Measurements from ENCODE around the gene MITF. TPM values are rescaled to one million over a fixed set of nuclear protein-coding genes. Genes with fewer than 3 reads are reported as not detected.
A peak's percentile ranks its signal among the peaks of the same experiment; 100 is the strongest.

The MITF gene
- total and polyA plus RNA-seq, 2 donors (not counting 1 experiment from before 2014, with no cell fraction given), result 0.10 TPM; not detected in 1

DNA sequence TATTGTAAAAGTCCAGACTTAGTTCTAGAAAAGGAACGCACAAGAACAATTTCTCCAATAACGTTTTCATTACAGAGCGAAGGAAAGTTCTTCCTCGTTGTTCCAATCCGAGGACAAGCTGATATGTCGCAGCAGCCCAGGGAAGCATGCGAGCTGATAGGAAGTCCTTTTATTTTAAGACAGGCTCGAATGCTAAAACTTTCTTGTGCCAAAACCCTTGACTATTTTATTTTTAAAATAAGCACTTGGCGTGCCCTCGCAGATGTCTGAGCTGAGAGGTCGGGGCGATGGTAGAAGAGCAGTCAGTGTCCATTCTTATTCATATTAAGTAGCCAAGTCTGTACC is 433 bp upstream of the MITF start:
- Histone ChIP-seq H3K4me1 (ENCODE audit: control insufficient read depth in 2 of 2, insufficient read depth in 2 of 2, low read length in 2 of 2) (peaks cover 9 to 10% of the 10 kb centered on the region in 2 donors), H3K4me3 (ENCODE audit: control extremely low read depth in 1 of 5, extremely low read depth in 1 of 5, insufficient read depth in 1 of 5, low read depth in 2 of 5, low read length in 4 of 5) (no peak overlapping the region), H3K9me3 (ENCODE audit: control extremely low read depth in 1 of 3, control insufficient read depth in 2 of 3, insufficient read depth in 1 of 3, low read length in 2 of 3) (peaks cover 0 to 3% (median 0%) of the 10 kb centered on the region in 3 donors), H3K27ac (ENCODE audit: low read length in 2 of 2) (no peak overlapping the region), H3K27me3 (replicated peaks in 1 of 4; ENCODE audit: control extremely low read depth in 1 of 4, control insufficient read depth in 3 of 4, insufficient read depth in 4 of 4, low read length in 3 of 4) (peaks cover 0 to 33% (median 19%) of the 10 kb centered on the region in 4 experiments), H4K20me1 (ENCODE audit: control insufficient read depth, insufficient read depth, low read length, poor library complexity, severe bottlenecking) (no peaks in the 10 kb centered on the region), H3K79me2 (ENCODE audit: control insufficient read depth, insufficient read depth, low read length) (no peaks in the 10 kb centered on the region), H3K36me3 (replicated peaks in 1 of 2; ENCODE audit: control extremely low read depth in 1 of 2, control insufficient read depth in 1 of 2, extremely low read depth in 1 of 2, insufficient read depth in 2 of 2, low read length in 1 of 2) (no peaks in the 10 kb centered on the region), H2AFZ (ENCODE audit: insufficient read depth, low read depth, low read length, poor library complexity, severe bottlenecking) (peak overlapping the region; percentile 32), H3K9ac (ENCODE audit: low read length) (no peak overlapping the region), H3K4me2 (replicated peaks; ENCODE audit: low read depth, low read length, poor library complexity, severe bottlenecking) (peak overlapping the region; percentile 43)
- POLR2A ChIA-PET, result no interaction called here
- intact Hi-C loops (cut with micrococcal nuclease), result no loop called here
- no peak for TF ChIP-seq EZH2 (IDR thresholded peaks at IDR 0.05; ENCODE audit: borderline replicate concordance, insufficient read depth, low read depth, low read length, poor library complexity, severe bottlenecking)
- TF ChIP-seq, protein P1, sequence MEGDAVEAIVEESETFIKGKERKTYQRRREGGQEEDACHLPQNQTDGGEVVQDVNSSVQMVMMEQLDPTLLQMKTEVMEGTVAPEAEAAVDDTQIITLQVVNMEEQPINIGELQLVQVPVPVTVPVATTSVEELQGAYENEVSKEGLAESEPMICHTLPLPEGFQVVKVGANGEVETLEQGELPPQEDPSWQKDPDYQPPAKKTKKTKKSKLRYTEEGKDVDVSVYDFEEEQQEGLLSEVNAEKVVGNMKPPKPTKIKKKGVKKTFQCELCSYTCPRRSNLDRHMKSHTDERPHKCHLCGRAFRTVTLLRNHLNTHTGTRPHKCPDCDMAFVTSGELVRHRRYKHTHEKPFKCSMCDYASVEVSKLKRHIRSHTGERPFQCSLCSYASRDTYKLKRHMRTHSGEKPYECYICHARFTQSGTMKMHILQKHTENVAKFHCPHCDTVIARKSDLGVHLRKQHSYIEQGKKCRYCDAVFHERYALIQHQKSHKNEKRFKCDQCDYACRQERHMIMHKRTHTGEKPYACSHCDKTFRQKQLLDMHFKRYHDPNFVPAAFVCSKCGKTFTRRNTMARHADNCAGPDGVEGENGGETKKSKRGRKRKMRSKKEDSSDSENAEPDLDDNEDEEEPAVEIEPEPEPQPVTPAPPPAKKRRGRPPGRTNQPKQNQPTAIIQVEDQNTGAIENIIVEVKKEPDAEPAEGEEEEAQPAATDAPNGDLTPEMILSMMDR (IDR thresholded peaks at IDR 0.05), result no peak
- H3K4me3 Mint-ChIP-seq, result peak overlapping the region; percentile 32
- H3K27me3 Mint-ChIP-seq, result peaks cover 63% of the 10 kb centered on the region
- H3K9me3 Mint-ChIP-seq (ENCODE audit: insufficient read depth), result no peaks in the 10 kb centered on the region
- no peak for ATAC-seq (ENCODE audit: low read depth)
- WGBS (ENCODE audit: insufficient coverage), result under 1% methylated on average over 12 of the region's 12 CpGs
- CTCF ChIA-PET, result no interaction called here
- H3K27ac Mint-ChIP-seq, result no peak overlapping the region
- peaks cover 21% of the 10 kb centered on the region for H3K4me1 Mint-ChIP-seq
- no peak for DNase-seq

DNA sequence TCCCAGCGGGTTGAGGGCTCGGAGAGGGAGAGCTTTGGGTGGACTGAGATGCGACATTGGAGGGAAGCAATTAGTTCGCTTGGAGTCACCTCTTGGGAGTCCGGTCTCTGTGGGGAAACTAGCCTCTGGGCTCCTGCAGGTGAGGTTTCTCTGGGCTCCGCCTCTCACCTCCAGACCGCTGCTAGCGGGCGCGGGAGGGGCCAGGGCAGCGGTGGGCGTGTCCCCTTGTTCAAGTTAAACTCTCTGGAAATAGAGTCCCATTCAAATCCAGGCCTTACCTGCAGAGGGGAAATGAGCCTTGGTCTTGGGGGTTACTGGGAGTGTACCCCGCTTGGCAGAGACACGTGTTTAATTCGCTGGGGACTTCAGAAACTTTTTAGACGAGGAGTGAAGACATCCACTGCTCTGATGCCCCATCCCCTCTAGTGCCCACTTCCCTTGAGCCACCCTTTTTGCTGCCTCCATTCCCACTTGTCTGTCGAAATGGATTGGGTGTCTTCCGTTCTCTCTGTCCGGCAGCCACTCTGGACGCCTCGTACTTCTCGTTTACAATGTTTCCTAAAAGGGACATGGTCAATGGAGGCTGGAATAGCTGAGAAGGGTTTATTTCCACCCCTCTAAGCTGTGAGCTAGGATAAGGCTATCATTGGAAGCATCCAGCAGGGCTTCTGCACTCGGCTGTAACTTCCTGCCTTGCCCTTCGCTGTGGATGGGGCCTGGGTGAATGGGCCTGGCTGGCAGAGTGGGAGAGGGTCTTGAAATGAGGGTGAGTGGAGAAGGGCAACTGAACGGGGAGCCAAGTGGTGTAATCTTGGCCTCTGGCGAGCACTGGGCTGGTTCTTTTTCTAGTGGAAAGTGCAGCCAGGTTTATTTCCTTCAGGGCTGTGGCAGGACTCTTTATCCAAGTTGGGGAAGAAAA is 1.1 kb downstream of the MITF start:
- Histone ChIP-seq H4K20me1 (ENCODE audit: control insufficient read depth, insufficient read depth, low read length, poor library complexity, severe bottlenecking) (no peaks in the 10 kb centered on the region), H3K4me3 (ENCODE audit: control extremely low read depth in 1 of 5, extremely low read depth in 1 of 5, insufficient read depth in 1 of 5, low read depth in 2 of 5, low read length in 4 of 5) (no peak overlapping the region), H3K27me3 (replicated peaks in 1 of 4; ENCODE audit: control extremely low read depth in 1 of 4, control insufficient read depth in 3 of 4, insufficient read depth in 4 of 4, low read length in 3 of 4) (peaks cover 0 to 33% (median 19%) of the 10 kb centered on the region in 4 experiments), H3K9me3 (ENCODE audit: control extremely low read depth in 1 of 3, control insufficient read depth in 2 of 3, insufficient read depth in 1 of 3, low read length in 2 of 3) (peaks cover 0 to 3% (median 0%) of the 10 kb centered on the region in 3 donors), H3K4me1 (ENCODE audit: control insufficient read depth in 2 of 2, insufficient read depth in 2 of 2, low read length in 2 of 2) (peaks cover 9 to 10% of the 10 kb centered on the region in 2 donors), H3K79me2 (ENCODE audit: control insufficient read depth, insufficient read depth, low read length) (no peaks in the 10 kb centered on the region), H3K27ac (ENCODE audit: low read length in 2 of 2) (no peak overlapping the region), H3K36me3 (replicated peaks in 1 of 2; ENCODE audit: control extremely low read depth in 1 of 2, control insufficient read depth in 1 of 2, extremely low read depth in 1 of 2, insufficient read depth in 2 of 2, low read length in 1 of 2) (no peaks in the 10 kb centered on the region), H3K4me2 (replicated peaks; ENCODE audit: low read depth, low read length, poor library complexity, severe bottlenecking) (peak overlapping the region; percentile 43), H2AFZ (ENCODE audit: insufficient read depth, low read depth, low read length, poor library complexity, severe bottlenecking) (no peak overlapping the region), H3K9ac (ENCODE audit: low read length) (no peak overlapping the region)
- no peak for TF ChIP-seq EZH2 (IDR thresholded peaks at IDR 0.05; ENCODE audit: borderline replicate concordance, insufficient read depth, low read depth, low read length, poor library complexity, severe bottlenecking)
- TF ChIP-seq, protein P1 (IDR thresholded peaks at IDR 0.05), result no peak
- intact Hi-C loops (cut with micrococcal nuclease), result no loop called here
- Mint-ChIP-seq H3K27ac (no peak overlapping the region), H3K4me1 (peaks cover 21% of the 10 kb centered on the region), H3K27me3 (peaks cover 56% of the 10 kb centered on the region), H3K9me3 (ENCODE audit: insufficient read depth) (no peaks in the 10 kb centered on the region), H3K4me3 (peak overlapping the region; percentile 20)
- ChIA-PET POLR2A (no interaction called here), CTCF (no interaction called here)
- ATAC-seq (ENCODE audit: low read depth), result no peak
- no peak for DNase-seq
- WGBS (ENCODE audit: insufficient coverage), result 22% methylated on average over 20 of the region's 26 CpGs
